ENCODE measurements around the gene TXNDC5.
"Not testable (repeated sequence)": the region's sequence is repeated elsewhere in the genome, so short reads cannot be mapped to it uniquely, and the experiment has no call there.

The TXNDC5 gene

GRCh38 chr6:7904654-7905319, 5.8 kb downstream of the TXNDC5 start:
- Histone ChIP-seq H3K4me1 (ENCODE audit: control insufficient read depth, insufficient read depth, low read length) (peaks cover 11% of the 10 kb centered on the region), H3K36me3 (ENCODE audit: control insufficient read depth in 2 of 2, insufficient read depth in 2 of 2, low read length in 2 of 2) (peaks cover 38 to 45% of the 10 kb centered on the region in 2 donors), H3K9me3 (ENCODE audit: control insufficient read depth in 2 of 2, low read length in 2 of 2) (no peaks in the 10 kb centered on the region), H3K4me3 (ENCODE audit: low read length in 2 of 2) (no peak overlapping the region), H3K9ac (ENCODE audit: low read length in 2 of 2) (no peak overlapping the region), H3K27me3 (ENCODE audit: control insufficient read depth in 1 of 2, insufficient read depth in 2 of 2, low read length in 2 of 2) (no peaks in the 10 kb centered on the region), H3K27ac (ENCODE audit: low read length) (no peak overlapping the region)

- Histone ChIP-seq H3K36me3 (ENCODE audit: control insufficient read depth in 2 of 2, insufficient read depth in 2 of 2, low read length in 2 of 2) (peaks cover 42 to 53% of the 10 kb centered on the region in 2 donors), H3K27ac (ENCODE audit: low read length) (no peak overlapping the region), H3K27me3 (ENCODE audit: control insufficient read depth in 1 of 2, insufficient read depth in 2 of 2, low read length in 2 of 2) (no peaks in the 10 kb centered on the region), H3K9ac (ENCODE audit: low read length in 2 of 2) (no peak overlapping the region), H3K9me3 (ENCODE audit: control insufficient read depth in 2 of 2, low read length in 2 of 2) (no peaks in the 10 kb centered on the region), H3K4me3 (ENCODE audit: low read length in 2 of 2) (no peak overlapping the region), H3K4me1 (ENCODE audit: control insufficient read depth, insufficient read depth, low read length) (peaks cover 4% of the 10 kb centered on the region)
Observed at GRCh38 chr6:7903673-7904072, 6.9 kb downstream of the TXNDC5 start.

GRCh38 chr6:7902867-7903266, 7.7 kb downstream of the TXNDC5 start:
- Histone ChIP-seq H3K27me3 (ENCODE audit: control insufficient read depth in 1 of 2, insufficient read depth in 2 of 2, low read length in 2 of 2) (no peaks in the 10 kb centered on the region), H3K4me1 (ENCODE audit: control insufficient read depth, insufficient read depth, low read length) (peaks cover 4% of the 10 kb centered on the region), H3K36me3 (ENCODE audit: control insufficient read depth in 2 of 2, insufficient read depth in 2 of 2, low read length in 2 of 2) (peaks cover 42 to 58% of the 10 kb centered on the region in 2 donors), H3K27ac (ENCODE audit: low read length) (no peak overlapping the region), H3K9ac (ENCODE audit: low read length in 2 of 2) (no peak overlapping the region), H3K9me3 (ENCODE audit: control insufficient read depth in 2 of 2, low read length in 2 of 2) (no peaks in the 10 kb centered on the region), H3K4me3 (ENCODE audit: low read length in 2 of 2) (no peak overlapping the region)

GRCh38 chr6:7902221-7902620, 8.4 kb downstream of the TXNDC5 start:
- Histone ChIP-seq H3K27ac (ENCODE audit: low read length) (no peak overlapping the region), H3K9ac (ENCODE audit: low read length in 2 of 2) (no peak overlapping the region), H3K9me3 (ENCODE audit: control insufficient read depth in 2 of 2, low read length in 2 of 2) (no peaks in the 10 kb centered on the region), H3K36me3 (ENCODE audit: control insufficient read depth in 2 of 2, insufficient read depth in 2 of 2, low read length in 2 of 2) (peaks cover 42 to 62% of the 10 kb centered on the region in 2 donors), H3K4me3 (ENCODE audit: low read length in 2 of 2) (no peak overlapping the region), H3K4me1 (ENCODE audit: control insufficient read depth, insufficient read depth, low read length) (peaks cover 4% of the 10 kb centered on the region), H3K27me3 (ENCODE audit: control insufficient read depth in 1 of 2, insufficient read depth in 2 of 2, low read length in 2 of 2) (no peaks in the 10 kb centered on the region)

- H3K9ac ChIP-seq (ENCODE audit: low read length in 2 of 2) = no peak overlapping the region
- H3K27me3 ChIP-seq (ENCODE audit: control insufficient read depth in 1 of 2, insufficient read depth in 2 of 2, low read length in 2 of 2) = no peaks in the 10 kb centered on the region
- no peak overlapping the region for H3K4me3 ChIP-seq (ENCODE audit: low read length in 2 of 2)
- H3K4me1 ChIP-seq (ENCODE audit: control insufficient read depth, insufficient read depth, low read length) = peaks cover 4% of the 10 kb centered on the region
- H3K27ac ChIP-seq (ENCODE audit: low read length) = no peak overlapping the region
- peaks cover 43 to 63% of the 10 kb centered on the region in 2 donors for H3K36me3 ChIP-seq (ENCODE audit: control insufficient read depth in 2 of 2, insufficient read depth in 2 of 2, low read length in 2 of 2)
- H3K9me3 ChIP-seq (ENCODE audit: control insufficient read depth in 2 of 2, low read length in 2 of 2) = no peaks in the 10 kb centered on the region
Observed at GRCh38 chr6:7901780-7902179, 8.8 kb downstream of the TXNDC5 start.

- H3K9me3 ChIP-seq (ENCODE audit: control insufficient read depth in 2 of 2, low read length in 2 of 2) = no peaks in the 10 kb centered on the region
- H3K36me3 ChIP-seq (ENCODE audit: control insufficient read depth in 2 of 2, insufficient read depth in 2 of 2, low read length in 2 of 2) = peaks cover 46 to 70% of the 10 kb centered on the region in 2 donors
- no peak overlapping the region for H3K4me3 ChIP-seq (ENCODE audit: low read length in 2 of 2)
- H3K27me3 ChIP-seq (ENCODE audit: control insufficient read depth in 1 of 2, insufficient read depth in 2 of 2, low read length in 2 of 2) = no peaks in the 10 kb centered on the region
- no peak overlapping the region for H3K27ac ChIP-seq (ENCODE audit: low read length)
- H3K9ac ChIP-seq (ENCODE audit: low read length in 2 of 2) = no peak overlapping the region
- peaks cover 4% of the 10 kb centered on the region for H3K4me1 ChIP-seq (ENCODE audit: control insufficient read depth, insufficient read depth, low read length)
Observed at GRCh38 chr6:7901056-7901455, 9.5 kb downstream of the TXNDC5 start.

- H3K4me3 ChIP-seq (ENCODE audit: low read length in 2 of 2) = no peak overlapping the region
- no peak overlapping the region for H3K9ac ChIP-seq (ENCODE audit: low read length in 2 of 2)
- no peak overlapping the region for H3K27ac ChIP-seq (ENCODE audit: low read length)
- peaks cover 4% of the 10 kb centered on the region for H3K4me1 ChIP-seq (ENCODE audit: control insufficient read depth, insufficient read depth, low read length)
- H3K9me3 ChIP-seq (ENCODE audit: control insufficient read depth in 2 of 2, low read length in 2 of 2) = no peaks in the 10 kb centered on the region
- peaks cover 46 to 73% of the 10 kb centered on the region in 2 donors for H3K36me3 ChIP-seq (ENCODE audit: control insufficient read depth in 2 of 2, insufficient read depth in 2 of 2, low read length in 2 of 2)
- no peaks in the 10 kb centered on the region for H3K27me3 ChIP-seq (ENCODE audit: control insufficient read depth in 1 of 2, insufficient read depth in 2 of 2, low read length in 2 of 2)
Observed at GRCh38 chr6:7900621-7901020, 10.0 kb downstream of the TXNDC5 start.

GRCh38 chr6:7899889-7900213, 10.7 kb downstream of the TXNDC5 start:
- Histone ChIP-seq H3K4me3 (ENCODE audit: low read length in 2 of 2) (no peak overlapping the region), H3K9me3 (ENCODE audit: control insufficient read depth in 2 of 2, low read length in 2 of 2) (no peaks in the 10 kb centered on the region), H3K4me1 (ENCODE audit: control insufficient read depth, insufficient read depth, low read length) (peaks cover 2% of the 10 kb centered on the region), H3K27me3 (ENCODE audit: control insufficient read depth in 1 of 2, insufficient read depth in 2 of 2, low read length in 2 of 2) (no peaks in the 10 kb centered on the region), H3K9ac (ENCODE audit: low read length in 2 of 2) (no peak overlapping the region), H3K27ac (ENCODE audit: low read length) (no peak overlapping the region), H3K36me3 (ENCODE audit: control insufficient read depth in 2 of 2, insufficient read depth in 2 of 2, low read length in 2 of 2) (peaks cover 49 to 79% of the 10 kb centered on the region in 2 donors)

GRCh38 chr6:7899101-7899888, 11.3 kb downstream of the TXNDC5 start:
- Histone ChIP-seq H3K36me3 (ENCODE audit: control insufficient read depth in 2 of 2, insufficient read depth in 2 of 2, low read length in 2 of 2) (peaks cover 47 to 79% of the 10 kb centered on the region in 2 donors), H3K9me3 (ENCODE audit: control insufficient read depth in 2 of 2, low read length in 2 of 2) (no peaks in the 10 kb centered on the region), H3K27ac (ENCODE audit: low read length) (no peak overlapping the region), H3K4me3 (ENCODE audit: low read length in 2 of 2) (no peak overlapping the region), H3K4me1 (ENCODE audit: control insufficient read depth, insufficient read depth, low read length) (no peaks in the 10 kb centered on the region), H3K27me3 (ENCODE audit: control insufficient read depth in 1 of 2, insufficient read depth in 2 of 2, low read length in 2 of 2) (no peaks in the 10 kb centered on the region), H3K9ac (ENCODE audit: low read length in 2 of 2) (no peak overlapping the region)

- not testable (repeated sequence) for H3K9me3 ChIP-seq (ENCODE audit: control insufficient read depth in 2 of 2, low read length in 2 of 2); H3K4me1 ChIP-seq (ENCODE audit: control insufficient read depth, insufficient read depth, low read length); H3K27me3 ChIP-seq (ENCODE audit: control insufficient read depth in 1 of 2, insufficient read depth in 2 of 2, low read length in 2 of 2); H3K4me3 ChIP-seq (ENCODE audit: low read length in 2 of 2); H3K9ac ChIP-seq (ENCODE audit: low read length in 2 of 2); H3K27ac ChIP-seq (ENCODE audit: low read length)
- peaks cover 42 to 79% of the 10 kb centered on the region in 2 donors for H3K36me3 ChIP-seq (ENCODE audit: control insufficient read depth in 2 of 2, insufficient read depth in 2 of 2, low read length in 2 of 2)
Observed at GRCh38 chr6:7898193-7898586, 12.4 kb downstream of the TXNDC5 start.

Measured in stomach smooth muscle (tissue), 2 donors.